Measurements from ENCODE around the gene COBL. TPM values are rescaled to one million over a fixed set of nuclear protein-coding genes. Genes with fewer than 3 reads are reported as not detected.

COBL gene
- total and polyA plus RNA-seq, 9 of the 15 experiments (the other 6 are each of a cell fraction or from before 2014, with no cell fraction given): 0.01 to 2.4 (median 0.09) TPM; not detected in 3

DNA sequence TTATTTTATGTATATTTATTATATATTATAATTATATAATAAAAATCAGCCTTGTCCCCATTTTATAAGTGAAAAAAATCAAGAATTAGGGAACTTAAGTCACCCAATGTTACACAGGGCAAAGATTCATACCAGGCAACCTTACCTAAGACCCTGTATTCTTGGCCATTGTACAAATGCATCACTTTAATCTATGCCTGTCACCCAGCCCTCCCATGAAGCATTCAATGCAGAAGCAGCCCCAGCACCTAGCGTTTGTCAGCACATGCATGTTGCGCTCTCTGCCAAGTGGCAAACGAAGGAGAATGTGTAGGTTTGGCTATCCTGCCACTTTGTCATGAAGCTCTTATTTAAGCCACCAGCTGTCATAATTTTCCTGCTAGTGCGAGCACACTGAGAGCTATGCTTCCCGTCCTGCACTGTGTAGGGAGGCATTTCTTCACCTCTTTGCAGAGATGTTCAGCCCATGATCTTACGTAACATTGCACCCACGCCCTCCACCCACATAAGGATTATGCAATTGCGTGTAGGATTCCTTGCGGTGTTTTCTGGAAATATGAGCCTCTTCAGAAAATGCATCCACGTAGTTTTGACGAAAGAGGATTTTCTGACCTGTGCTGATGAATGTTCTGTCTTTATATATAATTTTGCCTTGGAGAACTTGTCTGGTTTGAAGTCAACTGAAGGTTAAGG lies 7.7 kb upstream of the COBL start (continued):
- TF ChIP-seq EGR1 (conservative IDR thresholded peaks at IDR 0.05): peak; percentile 90
- TF ChIP-seq, protein P1, sequence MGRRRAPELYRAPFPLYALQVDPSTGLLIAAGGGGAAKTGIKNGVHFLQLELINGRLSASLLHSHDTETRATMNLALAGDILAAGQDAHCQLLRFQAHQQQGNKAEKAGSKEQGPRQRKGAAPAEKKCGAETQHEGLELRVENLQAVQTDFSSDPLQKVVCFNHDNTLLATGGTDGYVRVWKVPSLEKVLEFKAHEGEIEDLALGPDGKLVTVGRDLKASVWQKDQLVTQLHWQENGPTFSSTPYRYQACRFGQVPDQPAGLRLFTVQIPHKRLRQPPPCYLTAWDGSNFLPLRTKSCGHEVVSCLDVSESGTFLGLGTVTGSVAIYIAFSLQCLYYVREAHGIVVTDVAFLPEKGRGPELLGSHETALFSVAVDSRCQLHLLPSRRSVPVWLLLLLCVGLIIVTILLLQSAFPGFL (CRISPR knock-in tag; IDR thresholded peaks at IDR 0.05): no peak
- no peak for TF ChIP-seq ZSCAN32 (CRISPR knock-in tag; IDR thresholded peaks at IDR 0.05)
- no peak for TF ChIP-seq ZNF253 (CRISPR knock-in tag; conservative IDR thresholded peaks at IDR 0.05)
- TF ChIP-seq PML (IDR thresholded peaks at IDR 0.05; ENCODE audit: low read length): no peak
- TF ChIP-seq HMGN3 (IDR thresholded peaks at IDR 0.05; ENCODE audit: borderline replicate concordance, extremely low read depth, insufficient read length, low read depth, low read length): no peak
- TF ChIP-seq RB1 (IDR thresholded peaks at IDR 0.05; ENCODE audit: low read depth): no peak
- peak; percentile 86 for TF ChIP-seq CEBPB (tag; IDR thresholded peaks at IDR 0.05)
- TF ChIP-seq ZNF764 (CRISPR knock-in tag; IDR thresholded peaks at IDR 0.05; ENCODE audit: low read depth): no peak
- no peak for TF ChIP-seq PTBP1 (IDR thresholded peaks at IDR 0.05; ENCODE audit: low read depth, low read length)

GRCh38 chr7:51321961-51322515 lies 5.4 kb upstream of the COBL start:
- Histone ChIP-seq H3K27me3 (ENCODE audit: control insufficient read depth in 2 of 2, insufficient read depth in 2 of 2, low read length in 2 of 2) (peaks cover 0 to 42% of the 10 kb centered on the region in 2 experiments), H2AFZ (ENCODE audit: low read depth, low read length) (no peak overlapping the region), H3K79me2 (ENCODE audit: control insufficient read depth, insufficient read depth, low read length) (no peaks in the 10 kb centered on the region), H3K36me3 (ENCODE audit: control insufficient read depth, insufficient read depth, low read length) (no peaks in the 10 kb centered on the region), H3K9me3 (replicated peaks; ENCODE audit: control insufficient read depth, insufficient read depth, low read depth, low read length) (no peaks in the 10 kb centered on the region), H3K9me1 (ENCODE audit: control insufficient read depth, insufficient read depth, low read length) (no peaks in the 10 kb centered on the region), H3K9ac (ENCODE audit: insufficient read depth in 1 of 2, low read depth in 2 of 2, low read length in 2 of 2) (no peak overlapping the region), H3K4me3 (no peak overlapping the region), H3K4me2 (ENCODE audit: insufficient read depth, low read length) (no peak overlapping the region), H3K4me1 (replicated peaks in 1 of 2; ENCODE audit: control insufficient read depth in 2 of 2, insufficient read depth in 2 of 2, low read length in 2 of 2) (peaks cover 3 to 4% of the 10 kb centered on the region in 2 experiments; a peak in 4 of 5 replicates), H3K27ac (ENCODE audit: extremely low read depth, low read depth, low read length) (no peak overlapping the region), H4K20me1 (replicated peaks; ENCODE audit: control insufficient read depth, insufficient read depth, low read length) (peaks cover 5% of the 10 kb centered on the region; the same call in 1 of the 2 replicates)
- 8% methylated on average over 11 of the region's 11 CpGs for WGBS (ENCODE audit: insufficient coverage, low coverage, missing lambda C conversion rate)
- intact Hi-C loops (cut with micrococcal nuclease): no loop called here
- DNase-seq (ENCODE audit: extremely low read depth in 1 of 4, low spot score in 3 of 4): no peak
- FAIRE-seq: no peak
- in situ Hi-C loops (cut with MboI): no loop called here
- POLR2A ChIA-PET: no interaction called here
- BruUV-seq (replicated peaks): no TSS peak
- no peak for ATAC-seq
- CTCF ChIA-PET (ENCODE audit: low intra/inter-chr PET ratio): no interaction called here
- TF ChIP-seq SRSF7 (optimal IDR thresholded peaks at IDR 0.05; ENCODE audit: low read depth, low read length) (no peak), SMARCC2 (IDR thresholded peaks at IDR 0.05; ENCODE audit: low read depth) (no peak), NONO (IDR thresholded peaks at IDR 0.05; ENCODE audit: low read depth in 2 of 2, low read length in 1 of 2) (no peak), ZNF146 (CRISPR knock-in tag; IDR thresholded peaks at IDR 0.05; ENCODE audit: unreplicated experiment) (no peak)
- TF ChIP-seq, protein P2, sequence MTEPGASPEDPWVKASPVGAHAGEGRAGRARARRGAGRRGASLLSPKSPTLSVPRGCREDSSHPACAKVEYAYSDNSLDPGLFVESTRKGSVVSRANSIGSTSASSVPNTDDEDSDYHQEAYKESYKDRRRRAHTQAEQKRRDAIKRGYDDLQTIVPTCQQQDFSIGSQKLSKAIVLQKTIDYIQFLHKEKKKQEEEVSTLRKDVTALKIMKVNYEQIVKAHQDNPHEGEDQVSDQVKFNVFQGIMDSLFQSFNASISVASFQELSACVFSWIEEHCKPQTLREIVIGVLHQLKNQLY (CRISPR knock-in tag; conservative IDR thresholded peaks at IDR 0.05): no peak
- TF ChIP-seq, protein P3, sequence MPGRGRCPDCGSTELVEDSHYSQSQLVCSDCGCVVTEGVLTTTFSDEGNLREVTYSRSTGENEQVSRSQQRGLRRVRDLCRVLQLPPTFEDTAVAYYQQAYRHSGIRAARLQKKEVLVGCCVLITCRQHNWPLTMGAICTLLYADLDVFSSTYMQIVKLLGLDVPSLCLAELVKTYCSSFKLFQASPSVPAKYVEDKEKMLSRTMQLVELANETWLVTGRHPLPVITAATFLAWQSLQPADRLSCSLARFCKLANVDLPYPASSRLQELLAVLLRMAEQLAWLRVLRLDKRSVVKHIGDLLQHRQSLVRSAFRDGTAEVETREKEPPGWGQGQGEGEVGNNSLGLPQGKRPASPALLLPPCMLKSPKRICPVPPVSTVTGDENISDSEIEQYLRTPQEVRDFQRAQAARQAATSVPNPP (IDR thresholded peaks at IDR 0.05; ENCODE audit: borderline replicate concordance, insufficient read depth, insufficient read length): no peak
- TF ChIP-seq, protein P4, sequence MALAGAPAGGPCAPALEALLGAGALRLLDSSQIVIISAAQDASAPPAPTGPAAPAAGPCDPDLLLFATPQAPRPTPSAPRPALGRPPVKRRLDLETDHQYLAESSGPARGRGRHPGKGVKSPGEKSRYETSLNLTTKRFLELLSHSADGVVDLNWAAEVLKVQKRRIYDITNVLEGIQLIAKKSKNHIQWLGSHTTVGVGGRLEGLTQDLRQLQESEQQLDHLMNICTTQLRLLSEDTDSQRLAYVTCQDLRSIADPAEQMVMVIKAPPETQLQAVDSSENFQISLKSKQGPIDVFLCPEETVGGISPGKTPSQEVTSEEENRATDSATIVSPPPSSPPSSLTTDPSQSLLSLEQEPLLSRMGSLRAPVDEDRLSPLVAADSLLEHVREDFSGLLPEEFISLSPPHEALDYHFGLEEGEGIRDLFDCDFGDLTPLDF (CRISPR knock-in tag; IDR thresholded peaks at IDR 0.05): no peak
